Progenitor cell of endocrine pancreas (in vitro differentiated cells): ENCODE data around the gene TNPO3. TPM values are rescaled to one million over a fixed set of nuclear protein-coding genes. Genes with fewer than 3 reads are reported as not detected.

ENCODE experiments used
- DNase-seq: peaks from one replicate; pipeline ENCODE4 v3.0.0; 2021; ENCODE audit warnings: low spot score; ENCODE audit not compliant: unreplicated experiment
- H3K27ac Mint-ChIP-seq: 2 replicates; pipeline ENCODE4 v1.8.0; 2021; ENCODE audit warnings: mild to moderate bottlenecking, moderate library complexity, mixed read lengths
- H3K27me3 Mint-ChIP-seq: 2 replicates; pipeline ENCODE4 v1.8.0; 2021; ENCODE audit warnings: mixed read lengths
- H3K36me3 Mint-ChIP-seq: 2 replicates; pipeline ENCODE4 v1.8.0; 2022; ENCODE audit warnings: mixed read lengths; ENCODE audit not compliant: insufficient read depth
- H3K4me1 Mint-ChIP-seq: 2 replicates; pipeline ENCODE4 v1.8.0; 2021; ENCODE audit warnings: low read depth, mixed read lengths
- H3K4me3 Mint-ChIP-seq: 2 replicates; pipeline ENCODE4 v1.8.0; 2021; ENCODE audit warnings: low read depth, mild to moderate bottlenecking, moderate library complexity, mixed read lengths
- H3K9me3 Mint-ChIP-seq: 2 replicates; pipeline ENCODE4 v1.8.0; 2021; ENCODE audit warnings: low read depth, mixed read lengths
- CTCF ChIP-seq: fragments of 200-600 bp; sonication (generic); IDR thresholded peaks from one replicate; pipeline ENCODE4 v1.5.0; 2021; ENCODE audit warnings: antibody characterized with exemption, mild to moderate bottlenecking; ENCODE audit not compliant: unreplicated experiment
- total RNA-seq: library from RNA; stranded (reverse); gene quantifications from 2 replicates; pipeline ENCODE4 v1.2.1, GENCODE V29; 2021

TNPO3 gene
- total RNA-seq, 1 donor from 2014 or later = 44.8 TPM

- Mint-ChIP-seq H3K36me3 (no peaks in the 10 kb centered on the region), H3K4me3 (no peak overlapping the region), H3K9me3 (no peaks in the 10 kb centered on the region), H3K27ac (no peak overlapping the region), H3K27me3 (peaks cover 4% of the 10 kb centered on the region), H3K4me1 (peaks cover 1% of the 10 kb centered on the region)
- TF ChIP-seq CTCF = no peak
- DNase-seq = no peak
These were observed 34.8 kb upstream of the TNPO3 start for GRCh38 chr7:129089521-129090212.

GRCh38 chr7:129084801-129085551, 30.1 kb upstream of the TNPO3 start:
- Mint-ChIP-seq H3K27me3 (peaks cover 2% of the 10 kb centered on the region), H3K4me3 (no peak overlapping the region), H3K27ac (no peak overlapping the region), H3K36me3 (no peaks in the 10 kb centered on the region), H3K4me1 (no peaks in the 10 kb centered on the region), H3K9me3 (no peaks in the 10 kb centered on the region)
- no peak for TF ChIP-seq CTCF
- no peak for DNase-seq

- no peak for DNase-seq
- Mint-ChIP-seq H3K4me1 (no peaks in the 10 kb centered on the region), H3K27me3 (peaks cover 2% of the 10 kb centered on the region)
These were observed 28.6 kb upstream of the TNPO3 start for GRCh38 chr7:129083525-129083924.

GRCh38 chr7:129078455-129078854, 23.5 kb upstream of the TNPO3 start:
- H3K36me3 Mint-ChIP-seq = no peaks in the 10 kb centered on the region
- no peak for TF ChIP-seq CTCF
- H3K9me3 Mint-ChIP-seq = no peaks in the 10 kb centered on the region
- no peaks in the 10 kb centered on the region for H3K4me1 Mint-ChIP-seq
- peaks cover 2% of the 10 kb centered on the region for H3K27me3 Mint-ChIP-seq
- no peak overlapping the region for H3K4me3 Mint-ChIP-seq
- no peak overlapping the region for H3K27ac Mint-ChIP-seq
- DNase-seq = no peak

More at GRCh38 chr7:129083525-129083924, 28.6 kb upstream of the TNPO3 start:
- H3K4me3 Mint-ChIP-seq = no peak overlapping the region
- no peak for TF ChIP-seq CTCF
- H3K27ac Mint-ChIP-seq = no peak overlapping the region
- H3K9me3 Mint-ChIP-seq = no peaks in the 10 kb centered on the region
- H3K36me3 Mint-ChIP-seq = no peaks in the 10 kb centered on the region

- Mint-ChIP-seq H3K27me3 (peaks cover 2% of the 10 kb centered on the region), H3K4me1 (no peaks in the 10 kb centered on the region), H3K36me3 (no peaks in the 10 kb centered on the region), H3K4me3 (no peak overlapping the region), H3K9me3 (no peaks in the 10 kb centered on the region), H3K27ac (no peak overlapping the region)
- no peak for TF ChIP-seq CTCF
- DNase-seq = no peak
These were observed 22.0 kb upstream of the TNPO3 start for GRCh38 chr7:129076886-129077285.
